ENCODE data around the gene SORCS1.

SORCS1 gene

GRCh38 chr10:106643473-106643872 lies 521.0 kb downstream of the SORCS1 start:
- DNase-seq, result no peak

GRCh38 chr10:106637873-106638272 lies 526.6 kb downstream of the SORCS1 start:
- DNase-seq, result no peak

- DNase-seq, result no peak
Measured at GRCh38 chr10:106636766-106637491, 527.6 kb downstream of the SORCS1 start.

DNA sequence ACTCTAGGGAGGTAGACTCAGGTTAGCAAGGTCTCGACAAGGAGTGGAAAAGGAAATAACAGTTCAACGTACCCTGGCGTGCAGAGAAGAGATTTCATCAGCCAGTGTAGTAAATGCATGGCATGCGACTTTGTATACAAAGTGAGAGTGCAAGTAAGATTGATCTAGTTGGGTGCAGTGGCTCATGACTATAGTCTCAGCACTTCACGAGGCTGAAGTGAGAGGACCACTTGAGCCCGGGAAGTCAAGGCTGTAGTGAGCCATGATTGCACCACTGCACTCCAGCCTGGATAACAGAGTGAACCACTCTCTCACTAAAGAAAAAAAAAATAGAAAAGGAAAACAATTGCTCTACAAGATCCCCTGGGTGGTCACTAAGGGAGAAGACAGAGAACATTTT lies 528.6 kb downstream of the SORCS1 start:
- no peak for DNase-seq

- DNase-seq, result no peak
Measured at GRCh38 chr10:106631016-106631702, 533.3 kb downstream of the SORCS1 start.

DNA sequence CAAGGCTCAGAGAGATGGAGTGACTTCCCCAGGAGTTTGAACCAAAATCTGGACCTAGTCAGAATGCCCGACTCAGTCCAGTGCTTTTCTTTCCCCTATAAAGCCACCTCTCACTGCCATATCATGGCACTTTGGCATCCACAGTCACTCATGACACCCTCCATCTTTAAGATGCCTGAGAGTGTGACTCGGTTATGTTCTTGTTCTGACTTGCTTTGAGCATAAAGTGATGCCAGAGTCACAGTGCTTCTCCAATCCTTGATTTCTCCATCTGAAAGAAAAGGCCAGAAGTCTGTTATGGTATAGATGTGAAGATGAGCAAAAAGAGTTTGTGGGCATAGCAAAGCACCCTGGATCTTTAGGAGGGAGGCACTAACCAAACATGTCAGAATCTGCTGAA lies 538.1 kb downstream of the SORCS1 start:
- DNase-seq, result no peak

- no peak for DNase-seq
Measured at GRCh38 chr10:106625751-106626150, 538.8 kb downstream of the SORCS1 start.

GRCh38 chr10:106619346-106619745 lies 545.2 kb downstream of the SORCS1 start:
- no peak for DNase-seq

- DNase-seq, result no peak
Measured at GRCh38 chr10:106618646-106619045, 545.9 kb downstream of the SORCS1 start.

GRCh38 chr10:106615081-106615480 lies 549.4 kb downstream of the SORCS1 start:
- no peak for DNase-seq

GRCh38 chr10:106614293-106614692 lies 550.2 kb downstream of the SORCS1 start:
- DNase-seq, result no peak

- DNase-seq, result no peak
Measured at GRCh38 chr10:106612381-106612780, 552.1 kb downstream of the SORCS1 start.

- DNase-seq, result no peak
Measured at GRCh38 chr10:106609470-106610266, 554.8 kb downstream of the SORCS1 start.

GRCh38 chr10:106608066-106608465 lies 556.4 kb downstream of the SORCS1 start:
- DNase-seq, result no peak

GRCh38 chr10:106595281-106595680 lies 569.2 kb downstream of the SORCS1 start:
- no peak for DNase-seq

GRCh38 chr10:106593876-106594275 lies 570.6 kb downstream of the SORCS1 start:
- DNase-seq, result no peak

DNA sequence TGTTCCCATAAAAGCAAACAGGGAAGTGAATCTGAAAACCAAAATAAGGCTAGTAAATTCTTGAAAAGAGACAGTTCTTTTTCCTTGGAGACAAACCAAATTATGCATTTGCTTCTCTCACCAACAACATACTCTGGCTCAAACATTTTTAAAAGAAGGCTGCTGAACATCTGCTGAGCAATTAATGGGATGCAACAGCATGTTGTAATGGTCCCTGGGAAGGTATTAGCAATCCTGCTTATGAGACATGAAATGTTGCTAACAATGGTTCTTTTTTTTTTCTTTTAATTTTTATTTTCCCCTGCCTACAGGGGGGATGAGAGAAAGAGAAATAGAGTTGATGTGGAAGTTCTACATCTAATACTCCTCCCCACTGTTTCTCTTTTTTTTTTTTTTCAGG lies 572.1 kb downstream of the SORCS1 start:
- DNase-seq, result no peak

- DNase-seq, result no peak
Measured at GRCh38 chr10:106582291-106582690, 582.2 kb downstream of the SORCS1 start.

- DNase-seq, result no peak
Measured at GRCh38 chr10:106577756-106578155, 586.8 kb downstream of the SORCS1 start.

DNA sequence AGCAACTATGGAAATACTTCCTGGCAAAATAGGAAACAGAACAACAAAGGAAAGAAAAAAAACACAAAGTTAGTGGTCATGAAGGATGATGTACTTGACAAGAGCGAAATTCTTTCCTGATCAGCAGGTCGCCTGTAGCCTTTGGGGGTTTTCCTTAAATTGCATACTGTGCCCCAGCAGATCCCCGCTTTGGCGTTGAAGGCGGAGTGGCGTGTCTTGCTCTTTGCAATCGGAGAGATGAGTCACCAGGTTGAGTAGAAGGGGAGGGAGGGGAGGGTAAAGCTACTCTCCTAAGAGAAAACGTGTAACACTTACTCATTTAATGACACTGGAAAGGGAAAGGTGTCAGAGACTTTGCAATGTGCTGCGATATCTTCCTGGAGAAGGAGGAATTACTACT lies 587.2 kb downstream of the SORCS1 start:
- no peak for DNase-seq

GRCh38 chr10:106576534-106576933 lies 588.0 kb downstream of the SORCS1 start:
- DNase-seq, result no peak

- no peak for DNase-seq
Measured at GRCh38 chr10:106573106-106573505, 591.4 kb downstream of the SORCS1 start.

- DNase-seq, result no peak
Measured at GRCh38 chr10:106571192-106571946, 593.1 kb downstream of the SORCS1 start.

All from CD4-positive, alpha-beta T cell treated with Interleukin-17A for 4 hours (primary cell).